A549 (cell line): ENCODE measurements around the gene RPL23. TPM values are rescaled to one million over a fixed set of nuclear protein-coding genes. Genes with fewer than 3 reads are reported as not detected.

Experiments
- ATAC-seq, 2 experiments: fragments of 200-7000 bp in 1 of 2; fragments of >200 bp in 1 of 2; cut with Nextera tagmentation in 1 of 2; cut with Tn5 transposase in 1 of 2; 3 replicates each; pipeline versions ENCODE4 v1.8.0 to v1.9.1; 2018 to 2020; ENCODE audit warnings: mild to moderate bottlenecking in 1 of 2, moderate library complexity in 1 of 2
- CTCF ChIA-PET: fragments of 300-600 bp; sonication (Branson Sonifier 250); formaldehyde crosslinking; extraction: SDS; loops from one replicate; lab custom pipeline; 2021; ENCODE audit warnings: antibody characterized with exemption, inconsistent platforms; lab: Yijun Ruan, JAX
- POLR2A ChIA-PET: fragments of 350-600 bp; formaldehyde crosslinking; extraction: SDS; loops from one replicate; lab custom pipeline; 2021; ENCODE audit warnings: antibody characterized with exemption, inconsistent platforms; lab: Yijun Ruan, JAX
- DNase-seq, 2 experiments: peaks; one replicate each; pipeline versions ENCODE4 v3.0.0 to v3.0.0-alpha.2; 2011 to 2016; ENCODE audit warnings: low read depth in 1 of 2, low spot score in 1 of 2
- FAIRE-seq: peaks from 2 replicates; lab custom pipeline; 2011; peaks lifted over from hg19 to GRCh38; lab: Jason Lieb, UNC
- H3K27ac ChIP-seq, 2 experiments: fragments of >200 bp; sonication (Bioruptor Twin); formaldehyde crosslinking; 3 replicates each; pipeline ENCODE4 v1.5.1; 2016 to 2017
- H3K4me1 ChIP-seq: fragments of >200 bp; sonication (Bioruptor Twin); formaldehyde crosslinking; 3 replicates; pipeline ENCODE4 v1.6.1; 2016
- H3K4me2 ChIP-seq: fragments of >200 bp; sonication (Bioruptor Twin); formaldehyde crosslinking; 3 replicates; pipeline ENCODE4 v1.6.1; 2016
- H3K4me3 ChIP-seq: fragments of >200 bp; sonication (Bioruptor Twin); formaldehyde crosslinking; 3 replicates; pipeline ENCODE4 v1.5.1; 2016
- H3K9me3 ChIP-seq: fragments of >200 bp; sonication (Bioruptor Twin); formaldehyde crosslinking; 3 replicates; pipeline ENCODE4 v1.6.1; 2016
- BHLHE40 ChIP-seq: IDR thresholded peaks from 2 replicates; pipeline ENCODE4 v1.6.1; 2012; ENCODE audit warnings: low read depth, low read length, inconsistent platforms
- CEBPB ChIP-seq, 2 experiments: fragments of >200 bp in 1 of 2; sonication (Bioruptor Twin) in 1 of 2; formaldehyde crosslinking in 1 of 2; IDR thresholded peaks; 2 replicates each; pipeline ENCODE4 v1.6.1; 2012 to 2016
- CHD2 ChIP-seq: fragments of 150-350 bp; IDR thresholded peaks from 2 replicates; pipeline ENCODE4 v1.6.1; 2014; ENCODE audit warnings: low read length; ENCODE audit not compliant: partially characterized antibody
- CHD4 ChIP-seq: fragments of 200-600 bp; sonication (generic); IDR thresholded peaks from 2 replicates; pipeline ENCODE4 v1.6.1; 2016; ENCODE audit warnings: antibody characterized with exemption, mild to moderate bottlenecking, borderline replicate concordance
- CTCF ChIP-seq: fragments of >200 bp; sonication (Bioruptor Twin); formaldehyde crosslinking; IDR thresholded peaks from 3 replicates; pipeline ENCODE4 v1.5.1; 2016
- E2F6 ChIP-seq: IDR thresholded peaks from 2 replicates; pipeline ENCODE4 v1.6.1; 2012; ENCODE audit warnings: low read depth, borderline replicate concordance
- ELK1 ChIP-seq: fragments of 150-350 bp; IDR thresholded peaks from 2 replicates; pipeline ENCODE4 v1.6.1; 2014; ENCODE audit warnings: low read depth, mild to moderate bottlenecking, low read length
- EP300 ChIP-seq, 2 experiments: fragments of >200 bp; sonication (Bioruptor Twin); formaldehyde crosslinking; IDR thresholded peaks; 2 replicates in 1 of 2; 3 replicates in 1 of 2; pipeline ENCODE4 v1.6.1; 2016 to 2017
- FOSL2 ChIP-seq, 2 experiments: fragments of 450-650 bp in 1 of 2; fragments of >200 bp in 1 of 2; sonication (Bioruptor Twin) in 1 of 2; formaldehyde crosslinking; IDR thresholded peaks; 2 replicates each; pipeline versions ENCODE4 v1.5.0 to v1.6.1; 2016 to 2020; ENCODE audit warnings: mild to moderate bottlenecking in 1 of 2, moderate library complexity in 1 of 2
- FOXS1 ChIP-seq: fragments of 250-450 bp; sonication (Bioruptor Pico); IDR thresholded peaks from 2 replicates; pipeline ENCODE4 v1.5.0; 2020; ENCODE audit warnings: mild to moderate bottlenecking, moderate library complexity
- HMGXB4 ChIP-seq: fragments of 250-450 bp; sonication (Bioruptor Pico); IDR thresholded peaks from 2 replicates; pipeline ENCODE4 v1.5.0; 2021; ENCODE audit warnings: mild to moderate bottlenecking, moderate library complexity, borderline replicate concordance
- JUNB ChIP-seq: fragments of >200 bp; sonication (Bioruptor Twin); formaldehyde crosslinking; IDR thresholded peaks from 2 replicates; pipeline ENCODE4 v1.6.1; 2016
- MAX ChIP-seq: IDR thresholded peaks from 2 replicates; pipeline ENCODE4 v1.6.1; 2012
- MAZ ChIP-seq: fragments of 150-350 bp; IDR thresholded peaks from 2 replicates; pipeline ENCODE4 v1.6.1; 2014; ENCODE audit warnings: antibody characterized with exemption, low read depth, low read length, borderline replicate concordance
- NFE2L2 ChIP-seq: fragments of 150-350 bp; conservative IDR thresholded peaks from 2 replicates; pipeline ENCODE4 v1.6.1; 2014; ENCODE audit warnings: low read length
- NPAS2 ChIP-seq: fragments of 250-450 bp; sonication (Bioruptor Pico); IDR thresholded peaks from 2 replicates; pipeline ENCODE4 v1.8.0; 2022; ENCODE audit warnings: mild to moderate bottlenecking, moderate library complexity, borderline replicate concordance
- NR3C1 ChIP-seq: fragments of >200 bp; sonication (Bioruptor Twin); formaldehyde crosslinking; IDR thresholded peaks from 3 replicates; pipeline ENCODE4 v1.6.1; 2017
- PBX3 ChIP-seq: IDR thresholded peaks from 2 replicates; pipeline ENCODE4 v1.6.1; 2012
- POLR2A ChIP-seq: IDR thresholded peaks from 2 replicates; pipeline ENCODE4 v1.6.1; 2012; ENCODE audit warnings: mild to moderate bottlenecking, low read length
- RAD21 ChIP-seq, 2 experiments: fragments of >200 bp in 1 of 2; sonication (Bioruptor Twin) in 1 of 2; formaldehyde crosslinking in 1 of 2; IDR thresholded peaks in 1 of 2; conservative IDR thresholded peaks in 1 of 2; 2 replicates in 1 of 2; 3 replicates in 1 of 2; pipeline ENCODE4 v1.6.1; 2012 to 2018; ENCODE audit warnings: inconsistent platforms in 1 of 2
- SMC3 ChIP-seq: fragments of >200 bp; sonication (Bioruptor Twin); formaldehyde crosslinking; IDR thresholded peaks from 3 replicates; pipeline ENCODE4 v1.6.1; 2018; ENCODE audit warnings: inconsistent platforms
- SREBF2 ChIP-seq: fragments of 450-650 bp; IDR thresholded peaks from 2 replicates; pipeline ENCODE4 v1.6.1; 2014; ENCODE audit warnings: mild to moderate bottlenecking, moderate library complexity
- TFCP2L1 ChIP-seq: fragments of 250-450 bp; sonication (Bioruptor Pico); IDR thresholded peaks from 2 replicates; pipeline ENCODE4 v1.5.0; 2021; ENCODE audit warnings: mild to moderate bottlenecking
- ZC3H11A ChIP-seq: fragments of 450-650 bp; IDR thresholded peaks from 2 replicates; pipeline ENCODE4 v1.6.1; 2014; ENCODE audit warnings: antibody characterized with exemption, mild to moderate bottlenecking
- ZFP36 ChIP-seq: fragments of 450-650 bp; IDR thresholded peaks from 2 replicates; pipeline ENCODE4 v1.6.1; 2014; ENCODE audit warnings: borderline replicate concordance; ENCODE audit not compliant: partially characterized antibody
- WGBS: methylation state at CpG from one replicate; pipeline ENCODE4 v1.1.6; 2017; ENCODE audit errors: missing lambda C conversion rate; 5-methylcytosine and 5-hydroxymethylcytosine counted together
- polyA plus RNA-seq, 4 experiments: library from polyadenylated mRNA; depleted of rRNA in 3 of 4; stranded (reverse); fragments of >200 nt; fragmentation: RNase III in 1 of 4; extraction: RNeasy Plus Mini Kit Qiagen cat#74134 plus additional on column Dnase treatment in 1 of 4; gene quantifications; 2 replicates in 3 of 4; 3 replicates in 1 of 4; pipeline ENCODE4 v1.2.3, GENCODE V29; 2011 to 2017

Gene RPL23
- polyA plus RNA-seq, 2 of the 4 experiments (the other 2 are of a cell fraction), result 2,715 to 2,969 TPM

- TF ChIP-seq ELK1 (no peak), FOXS1 (CRISPR knock-in tag) (peak; percentile 19; the same call in 1 of the 2 replicates), CHD2 (no peak), JUNB (no peak), ZFP36 (no peak), ZC3H11A (no peak), NR3C1 (no peak), HMGXB4 (CRISPR knock-in tag) (0 out of 2 replicates have a peak, but pooled peaks have one; percentile 4), PBX3 (peak; percentile 17; the same call in 1 of the 2 replicates)
These were observed 16.2 kb upstream of the RPL23 start, which contains the start of gene LASP1 (continued) for GRCh38 chr17:38869526-38870258.

GRCh38 chr17:38868817-38869525 lies 15.4 kb upstream of the RPL23 start:
- H3K4me1 ChIP-seq, result peaks cover 23% of the 10 kb centered on the region
- DNase-seq (peak; percentile 92 to 93), ATAC-seq (peak; percentile 25 to 65), FAIRE-seq (no peak)
- ChIA-PET POLR2A (interaction anchor here (0.5 to 6.5 kb wide), 22 partner anchors 8 to 594 kb away, joined by 3 to 83 read pairs (median 6); partner anchors contain the start of genes CWC25, PIP4K2B, PSMB3 and RPL19), CTCF (interaction anchor here (0.6 to 6.4 kb wide), 19 partner anchors 11 to 559 kb away, joined by 3 to 90 read pairs (median 4); partner anchors contain the start of gene FBXO47)
- H3K27ac ChIP-seq, result peak overlapping the region; percentile 98
- H3K4me3 ChIP-seq, result peak overlapping the region; percentile 94
- peak overlapping the region; percentile 78 for H3K4me2 ChIP-seq
- H3K9me3 ChIP-seq, result no peaks in the 10 kb centered on the region
- 1% methylated on average over 26 of the region's 26 CpGs for WGBS
- TF ChIP-seq ZC3H11A, result no peak
- TF ChIP-seq RAD21 (conservative IDR thresholded peaks at IDR 0.05 in 1 of 2, IDR thresholded peaks at IDR 0.05 in 1 of 2), result peak in 1 of 2 experiments; percentile 14; a peak in 1 of 5 replicates
- TF ChIP-seq CEBPB (IDR thresholded peaks at IDR 0.05), result peak in 1 of 2 experiments; percentile 74; a peak in 2 of 4 replicates
- peak; percentile 29; the same call in 1 of the 2 replicates for TF ChIP-seq MAX
- TF ChIP-seq EP300 (IDR thresholded peaks at IDR 0.05), result 0 out of 5 replicates have a peak, but pooled peaks of 1 of the 2 experiments have one; percentile 10
- no peak for TF ChIP-seq FOSL2 (IDR thresholded peaks at IDR 0.05)
- 0 out of 2 replicates have a peak, but pooled peaks have one; percentile 20 for TF ChIP-seq FOSL2 (CRISPR knock-in tag; IDR thresholded peaks at IDR 0.05)
- no peak for TF ChIP-seq FOXS1 (CRISPR knock-in tag)
- peak; percentile 22; the same call in 1 of the 2 replicates for TF ChIP-seq CHD4
- TF ChIP-seq E2F6, result 0 out of 2 replicates have a peak, but pooled peaks have one; percentile 43
- TF ChIP-seq MAZ, result peak; percentile 75; the same call in 1 of the 2 replicates
- no peak for TF ChIP-seq NFE2L2
- 0 out of 2 replicates have a peak, but pooled peaks have one; percentile 6 for TF ChIP-seq NPAS2 (CRISPR knock-in tag)
- TF ChIP-seq SREBF2, result peak; percentile 96
- peak; percentile 93; the same call in 1 of the 2 replicates for TF ChIP-seq HMGXB4 (CRISPR knock-in tag)
- 0 out of 2 replicates have a peak, but pooled peaks have one; percentile 4 for TF ChIP-seq TFCP2L1 (CRISPR knock-in tag)
- TF ChIP-seq BHLHE40, result no peak
- TF ChIP-seq CTCF, result peak; percentile 51
- TF ChIP-seq CHD2, result peak; percentile 39
- 0 out of 2 replicates have a peak, but pooled peaks have one; percentile 12 for TF ChIP-seq POLR2A
- TF ChIP-seq SMC3, result peak; percentile 37
